DMS 273 treated with DMSO at 0.1 percent for 48 hours (cell line): ENCODE measurements around the gene GPC6.

Experiments used
- DNase-seq: peaks from one replicate; lab custom pipeline; 2025; lab: John Stamatoyannopoulos, UW

Gene GPC6

GRCh38 chr13:94351292-94351990, 1124.8 kb downstream of the GPC6 start:
- no peak for DNase-seq

DNA sequence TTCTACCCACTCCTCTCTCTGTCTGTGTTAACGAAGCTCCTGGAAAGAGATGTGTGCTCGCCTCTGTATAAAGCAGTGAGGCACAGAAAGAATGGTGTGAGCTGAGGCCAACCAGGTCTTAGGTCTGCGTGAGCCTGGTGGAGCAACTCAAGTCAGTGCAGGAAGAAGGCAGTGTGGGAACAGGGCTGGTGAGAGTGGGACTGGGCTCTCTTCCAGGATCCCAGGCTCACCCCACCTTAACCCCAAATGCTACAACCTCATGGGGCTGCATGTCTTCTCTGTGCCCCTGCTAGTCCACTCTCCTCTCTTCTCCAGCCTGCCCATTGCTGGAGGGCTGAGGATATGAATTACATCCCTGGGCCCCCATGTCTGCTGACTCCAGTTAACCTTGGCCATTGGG, 1125.5 kb downstream of the GPC6 start:
- no peak for DNase-seq

GRCh38 chr13:94353167-94353710, 1126.6 kb downstream of the GPC6 start:
- no peak for DNase-seq

- no peak for DNase-seq
Measured at GRCh38 chr13:94359875-94360274, 1133.3 kb downstream of the GPC6 start.

- DNase-seq: peak; percentile 10
Measured at GRCh38 chr13:94362411-94362909, 1135.9 kb downstream of the GPC6 start.

GRCh38 chr13:94366677-94367076, 1140.1 kb downstream of the GPC6 start:
- no peak for DNase-seq

- DNase-seq: no peak
Measured at GRCh38 chr13:94369972-94370436, 1143.4 kb downstream of the GPC6 start.

GRCh38 chr13:94371855-94372254, 1145.2 kb downstream of the GPC6 start:
- DNase-seq: no peak

DNA sequence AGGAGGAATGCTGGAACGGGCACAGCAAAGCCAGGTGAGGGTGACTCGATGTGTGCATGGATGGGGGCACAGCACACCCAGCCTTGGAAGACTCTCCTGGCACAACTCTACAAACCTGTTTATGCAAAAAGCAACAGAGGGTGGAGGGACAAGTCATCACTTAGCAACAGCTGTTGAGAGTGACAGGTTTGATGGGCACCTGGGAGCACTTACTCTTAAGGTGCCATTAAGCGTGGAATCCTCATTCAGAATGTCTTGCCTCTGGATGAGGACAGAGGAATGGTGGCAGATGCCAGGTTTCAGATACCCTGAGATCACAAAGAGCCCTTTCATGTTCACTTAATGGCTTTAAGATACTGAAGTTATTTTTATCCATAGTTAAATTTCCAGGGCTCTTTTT, 1155.9 kb downstream of the GPC6 start:
- DNase-seq: no peak

GRCh38 chr13:94382960-94383359, 1156.4 kb downstream of the GPC6 start:
- no peak for DNase-seq

- DNase-seq: peak; percentile 36
Measured at GRCh38 chr13:94384231-94384905, 1157.8 kb downstream of the GPC6 start.

GRCh38 chr13:94387047-94387446, 1160.4 kb downstream of the GPC6 start:
- no peak for DNase-seq

DNA sequence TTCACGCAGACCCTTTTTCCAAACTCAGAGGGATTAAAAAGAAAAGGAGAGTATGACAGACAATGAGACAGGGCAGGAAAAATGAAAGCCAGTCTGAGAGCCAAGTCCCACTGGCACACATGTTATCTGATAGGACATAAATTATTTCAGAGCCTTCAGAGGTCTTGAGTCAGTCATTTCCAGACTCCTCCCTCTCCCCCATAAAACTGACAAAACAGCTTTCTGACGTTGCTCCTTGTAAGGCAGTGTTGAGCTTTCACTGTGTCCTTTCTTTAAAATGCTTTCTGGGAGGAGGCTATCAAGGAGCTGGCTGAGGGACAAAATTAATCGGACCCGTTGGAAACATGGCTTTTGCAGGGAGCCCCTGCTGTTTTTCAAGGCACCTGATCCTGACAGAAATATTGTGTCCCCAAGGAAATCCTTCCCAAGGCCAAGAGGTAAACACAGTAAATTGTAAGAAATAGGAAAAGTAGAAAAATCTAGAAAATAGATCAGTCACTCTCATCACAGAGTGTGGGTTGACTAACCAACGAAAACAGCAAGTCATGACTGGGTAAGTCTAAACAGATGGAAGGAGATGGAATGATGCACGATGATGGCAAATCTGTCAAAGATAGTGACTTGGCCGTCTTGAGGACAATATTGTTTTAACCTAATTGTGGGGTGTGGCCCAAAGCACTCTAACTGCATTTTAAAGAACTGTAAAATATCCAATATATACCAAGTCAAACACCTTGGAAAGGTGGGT, 1163.2 kb downstream of the GPC6 start:
- no peak for DNase-seq

GRCh38 chr13:94390881-94391280, 1164.3 kb downstream of the GPC6 start:
- DNase-seq: no peak

GRCh38 chr13:94394723-94395122, 1168.1 kb downstream of the GPC6 start:
- no peak for DNase-seq

GRCh38 chr13:94395860-94396259, 1169.3 kb downstream of the GPC6 start:
- no peak for DNase-seq

DNA sequence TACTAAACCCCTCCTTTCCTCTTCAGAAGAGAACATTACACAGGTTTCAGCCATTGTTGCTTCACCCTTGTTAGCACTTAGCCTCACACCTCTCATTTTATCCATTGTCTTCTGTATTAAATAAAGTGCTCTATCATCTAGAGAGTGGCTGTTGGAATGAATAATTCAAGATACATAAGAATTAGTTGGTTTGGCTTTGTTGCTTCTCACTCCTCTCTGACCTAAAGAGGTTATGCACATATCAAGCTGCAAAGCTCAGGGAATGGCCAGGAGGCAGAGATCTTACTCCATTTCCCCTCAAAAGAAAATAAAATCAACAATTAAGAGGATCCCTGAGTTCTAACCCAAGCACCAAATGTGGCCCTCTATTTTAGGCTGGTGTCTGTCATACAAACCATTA, 1173.2 kb downstream of the GPC6 start:
- no peak for DNase-seq

GRCh38 chr13:94400874-94401273, 1174.3 kb downstream of the GPC6 start:
- no peak for DNase-seq

DNA sequence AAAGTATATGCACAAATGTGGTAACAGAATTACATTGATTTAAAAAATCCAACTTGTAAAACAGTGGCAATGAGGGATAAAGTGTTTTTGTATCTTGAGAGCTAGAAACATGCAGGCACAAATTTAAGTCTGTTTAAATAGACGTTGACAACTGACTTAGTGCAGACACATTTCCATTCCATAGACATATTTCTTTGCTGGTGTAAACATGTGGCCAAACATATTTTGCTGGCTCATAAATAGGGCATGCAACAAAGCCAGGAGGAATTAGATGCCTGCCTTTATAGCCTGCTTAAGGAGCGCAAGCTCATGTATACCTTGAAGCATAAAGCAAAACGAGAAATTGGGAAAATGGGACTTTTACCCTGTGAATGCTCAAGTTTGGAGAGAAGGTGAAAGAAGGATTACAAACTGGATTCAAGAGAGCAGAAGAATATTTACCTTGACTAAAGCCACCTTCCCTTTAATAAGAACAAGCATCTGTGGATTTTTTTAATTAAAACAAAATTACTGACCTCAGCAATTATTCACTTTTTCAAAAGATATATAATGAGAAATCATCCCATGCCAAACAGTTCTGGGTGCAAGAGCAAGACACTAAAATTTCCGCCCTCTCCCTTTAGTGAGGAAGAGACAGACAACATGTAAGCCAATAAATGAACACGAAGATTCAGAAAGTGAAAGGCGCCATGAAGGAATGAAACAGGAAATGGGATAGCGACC, 1181.9 kb downstream of the GPC6 start:
- no peak for DNase-seq

DNA sequence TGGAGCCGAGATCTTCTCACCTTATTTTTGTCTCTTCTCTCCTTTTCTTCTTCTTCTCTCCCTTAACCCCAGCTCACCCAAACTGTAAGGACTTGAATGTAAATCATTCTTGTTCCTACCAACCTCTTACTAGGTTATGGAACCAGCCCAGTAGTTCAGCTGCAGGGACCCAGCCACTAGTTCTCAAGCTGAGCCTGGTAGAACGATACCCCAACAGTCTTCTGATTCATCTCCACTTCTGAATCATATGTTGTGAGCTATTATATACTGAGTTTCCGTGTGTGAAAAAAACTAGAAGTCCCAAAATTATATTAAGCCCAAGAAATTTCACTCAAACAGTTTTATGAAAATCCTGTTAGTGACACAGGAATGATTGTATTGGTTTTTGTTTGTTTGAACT, 1185.1 kb downstream of the GPC6 start:
- DNase-seq: no peak

- DNase-seq: no peak
Measured at GRCh38 chr13:94412870-94413597, 1186.4 kb downstream of the GPC6 start.
